GM13976 (cell line): ENCODE data around the gene KAT6B.

Experiments used
- DNase-seq: peaks from one replicate; pipeline ENCODE4 v3.0.0; 2012; ENCODE audit warnings: low spot score
- in situ Hi-C: fragments of 300-500 bp; cut with MboI; formaldehyde crosslinking; loops from one replicate; pipeline ENCODE4 v1.12.0; 2022; ENCODE audit warnings: low sequenced_read_pairs, mixed read lengths, inconsistent platforms; ENCODE audit not compliant: unreplicated experiment
- TF ChIP-seq, protein P1 (sequence below): IDR thresholded peaks from 2 replicates; pipeline ENCODE4 v1.5.1; 2012; ENCODE audit warnings: borderline replicate concordance, mild to moderate bottlenecking; ENCODE audit not compliant: insufficient read depth; ENCODE audit errors: extremely low read depth, missing control alignments, control extremely low read depth

KAT6B gene

DNA sequence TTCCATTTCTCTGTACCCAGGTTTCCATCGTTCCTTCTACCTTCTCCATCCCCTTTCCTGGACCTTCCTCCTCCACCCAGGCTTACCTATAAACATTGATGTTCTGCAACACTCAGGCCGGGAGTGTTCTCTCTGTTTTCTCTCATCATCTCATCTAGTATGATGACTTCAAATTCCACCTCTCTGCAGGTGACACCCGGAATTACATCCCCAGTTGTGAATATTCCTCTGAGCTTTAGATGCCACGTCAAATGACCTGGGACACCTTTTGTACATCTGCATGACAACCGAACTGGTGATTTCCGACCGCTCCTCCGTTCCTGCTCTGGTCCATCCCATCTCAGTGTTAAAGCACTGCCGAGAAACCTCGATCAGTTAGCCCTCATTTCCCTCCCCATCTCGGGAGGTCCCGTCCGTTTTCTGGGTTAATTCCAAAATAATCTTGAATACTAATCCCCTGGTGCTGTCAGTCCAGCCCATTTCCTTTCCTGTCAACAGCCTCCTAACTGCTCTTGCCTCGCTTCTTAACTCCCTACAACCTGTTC lies 208.4 kb downstream of the KAT6B start:
- in situ Hi-C loops = no loop called here
- no peak for DNase-seq
- TF ChIP-seq, protein P1, sequence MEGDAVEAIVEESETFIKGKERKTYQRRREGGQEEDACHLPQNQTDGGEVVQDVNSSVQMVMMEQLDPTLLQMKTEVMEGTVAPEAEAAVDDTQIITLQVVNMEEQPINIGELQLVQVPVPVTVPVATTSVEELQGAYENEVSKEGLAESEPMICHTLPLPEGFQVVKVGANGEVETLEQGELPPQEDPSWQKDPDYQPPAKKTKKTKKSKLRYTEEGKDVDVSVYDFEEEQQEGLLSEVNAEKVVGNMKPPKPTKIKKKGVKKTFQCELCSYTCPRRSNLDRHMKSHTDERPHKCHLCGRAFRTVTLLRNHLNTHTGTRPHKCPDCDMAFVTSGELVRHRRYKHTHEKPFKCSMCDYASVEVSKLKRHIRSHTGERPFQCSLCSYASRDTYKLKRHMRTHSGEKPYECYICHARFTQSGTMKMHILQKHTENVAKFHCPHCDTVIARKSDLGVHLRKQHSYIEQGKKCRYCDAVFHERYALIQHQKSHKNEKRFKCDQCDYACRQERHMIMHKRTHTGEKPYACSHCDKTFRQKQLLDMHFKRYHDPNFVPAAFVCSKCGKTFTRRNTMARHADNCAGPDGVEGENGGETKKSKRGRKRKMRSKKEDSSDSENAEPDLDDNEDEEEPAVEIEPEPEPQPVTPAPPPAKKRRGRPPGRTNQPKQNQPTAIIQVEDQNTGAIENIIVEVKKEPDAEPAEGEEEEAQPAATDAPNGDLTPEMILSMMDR = no peak

DNA sequence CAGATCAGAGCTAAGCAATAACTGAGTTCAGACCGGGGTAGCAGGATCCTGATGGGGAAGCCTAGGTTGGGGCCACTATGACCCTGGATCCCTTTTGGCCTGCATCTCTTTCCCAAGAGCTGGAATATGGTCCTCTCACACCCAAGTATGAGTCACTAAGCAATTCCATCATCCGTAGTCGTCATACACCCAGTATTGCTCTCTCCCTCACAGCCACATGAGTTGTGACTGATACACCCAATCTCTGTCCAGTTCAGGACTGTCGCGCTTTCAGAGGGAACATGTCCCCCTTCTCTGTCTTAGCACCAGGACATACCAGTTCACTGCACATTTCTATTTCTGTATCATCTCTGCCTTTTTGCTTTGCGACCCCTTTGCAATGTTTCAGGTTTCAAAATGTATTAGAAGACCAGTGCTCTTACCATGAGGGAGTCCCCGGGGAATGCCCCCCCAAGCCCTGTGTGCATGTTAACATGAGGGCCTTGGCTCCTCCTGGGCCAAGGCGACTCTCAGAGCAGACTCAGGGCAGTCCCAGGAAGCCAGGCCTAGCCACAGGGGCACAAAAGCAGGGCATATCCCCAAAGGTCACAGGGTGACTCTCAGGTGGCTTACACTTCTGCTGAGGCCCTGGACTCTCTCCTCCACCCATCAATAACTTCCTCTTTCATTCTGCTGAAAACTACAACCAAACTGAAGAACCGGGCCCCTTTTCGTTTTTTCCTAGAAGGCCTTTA lies 209.7 kb downstream of the KAT6B start:
- peak; percentile 67 for DNase-seq
- in situ Hi-C loops = no loop called here
- TF ChIP-seq, protein P1 = no peak

DNA sequence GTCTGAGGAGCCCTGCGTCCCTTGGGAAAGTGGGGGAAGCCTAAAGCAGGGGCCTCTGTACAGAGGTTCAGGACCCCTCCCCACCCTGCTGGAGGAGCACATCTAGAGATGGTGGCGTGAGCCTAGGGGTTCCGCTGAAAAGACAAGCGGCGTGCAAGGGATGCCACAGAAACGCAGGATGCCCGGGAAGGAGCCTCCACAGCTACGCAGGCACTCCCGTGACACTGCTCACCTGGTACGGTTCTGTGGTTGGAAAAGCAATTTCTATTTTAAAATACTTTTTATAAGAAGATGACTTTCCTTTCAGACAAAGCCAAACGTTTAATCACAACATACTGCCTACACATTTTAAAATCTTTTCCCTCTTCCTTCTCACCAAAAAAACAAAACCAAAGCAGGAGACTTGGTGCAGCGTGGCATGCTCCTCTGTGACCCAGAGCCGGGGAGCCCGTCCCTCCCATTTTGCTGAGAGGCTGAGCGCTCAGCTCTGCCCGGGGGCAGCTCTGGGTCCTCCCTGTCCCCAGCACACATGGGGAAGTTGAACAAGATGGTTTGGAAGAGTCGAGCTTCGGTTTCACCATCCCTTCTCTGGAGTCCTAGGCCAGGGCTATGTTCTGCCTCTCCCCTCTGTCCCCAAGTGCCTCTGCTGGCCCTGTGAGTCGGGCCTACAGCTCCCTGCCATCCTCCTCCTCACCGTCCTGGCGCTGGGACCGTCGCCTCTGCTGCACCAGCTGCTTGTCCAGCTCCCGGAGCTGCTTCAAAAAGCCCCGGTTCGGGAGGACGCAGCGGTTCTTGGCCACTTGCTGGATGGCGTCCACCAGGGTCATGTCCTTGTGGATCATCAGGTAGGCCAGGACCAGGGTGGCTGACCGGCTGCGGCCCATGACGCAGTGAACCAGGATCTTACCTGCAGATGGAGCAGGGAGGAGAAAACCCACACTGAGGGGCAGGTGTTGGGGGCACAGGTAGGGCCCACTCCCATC lies 211.1 kb downstream of the KAT6B start:
- TF ChIP-seq, protein P1 = no peak
- in situ Hi-C loops = no loop called here
- no peak for DNase-seq

DNA sequence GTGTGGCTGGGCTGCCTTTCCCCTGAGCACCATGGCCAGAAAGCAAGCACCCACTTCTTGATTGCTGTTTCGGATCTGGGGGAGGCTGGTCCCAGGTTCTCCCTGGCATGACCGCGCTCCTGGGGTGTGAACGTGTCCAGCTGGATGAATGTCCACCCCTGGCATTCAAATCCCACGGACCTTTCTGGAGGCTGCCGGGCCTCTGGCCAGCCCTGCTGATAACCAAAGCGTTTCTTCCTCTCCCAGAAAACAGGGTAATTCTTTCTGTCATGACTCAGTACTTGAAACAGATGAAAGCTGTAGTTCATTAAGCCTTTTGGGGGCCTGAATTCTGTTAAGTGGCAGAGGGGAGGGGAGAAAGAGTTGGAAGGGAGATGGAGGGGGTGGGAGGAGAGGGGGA lies 211.9 kb downstream of the KAT6B start:
- DNase-seq = no peak
- in situ Hi-C loops = no loop called here
- TF ChIP-seq, protein P1 = no peak

DNA sequence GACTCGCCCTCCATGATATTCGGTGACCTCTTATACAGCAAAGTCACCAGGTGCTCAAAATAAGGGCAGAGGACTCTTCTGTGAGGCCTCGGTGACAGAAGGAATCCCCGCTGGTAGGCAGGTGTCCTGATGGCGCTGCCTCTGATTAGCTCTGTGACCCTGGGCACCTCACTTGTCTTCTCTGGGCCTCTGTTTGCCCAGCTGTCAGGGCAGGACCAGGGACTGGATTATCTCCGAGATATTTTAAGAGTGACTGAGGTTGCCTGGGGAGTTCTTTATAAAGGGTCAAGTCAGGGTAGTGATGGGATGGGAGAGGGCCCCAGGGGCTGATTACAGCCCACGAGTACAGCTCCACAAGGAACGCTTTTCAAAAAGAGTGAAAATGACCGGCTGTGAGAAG lies 214.2 kb downstream of the KAT6B start:
- DNase-seq = no peak
- TF ChIP-seq, protein P1 = no peak

DNA sequence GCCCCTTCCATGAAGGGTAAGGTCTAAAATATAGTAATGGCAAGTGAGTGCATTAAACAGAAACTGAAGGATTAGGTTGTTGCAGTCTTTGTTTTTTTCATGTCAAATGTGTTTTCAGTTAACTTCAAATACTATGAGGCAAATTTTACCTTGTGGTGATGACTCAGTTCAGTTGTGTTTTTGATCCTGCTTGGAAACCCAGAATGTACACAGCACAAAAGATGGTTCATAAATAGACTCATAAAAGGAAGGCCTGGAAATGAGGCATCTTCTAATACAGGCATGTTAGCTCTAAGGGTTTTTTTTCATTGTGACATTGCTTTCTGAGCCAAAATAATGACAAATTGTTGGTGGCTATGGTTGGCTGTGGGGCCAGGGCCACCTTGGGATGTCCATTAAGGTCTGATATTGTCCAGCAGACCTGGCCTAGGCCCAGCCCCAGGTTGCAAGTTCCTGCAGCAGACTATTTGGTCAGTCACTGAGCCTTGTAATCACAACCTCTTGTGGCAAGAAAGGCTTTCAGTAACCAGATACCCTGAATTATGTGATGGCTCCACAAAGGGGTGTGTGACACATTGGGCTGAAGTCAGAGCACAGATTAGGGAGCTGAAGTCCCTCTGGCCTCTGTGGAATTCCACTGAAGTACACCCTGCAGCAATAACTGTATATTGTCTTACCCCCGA lies 216.0 kb downstream of the KAT6B start:
- TF ChIP-seq, protein P1 = no peak
- DNase-seq = no peak
- in situ Hi-C loops = no loop called here

More for the DNA sequence above, 214.2 kb downstream of the KAT6B start:
- in situ Hi-C loops = no loop called here
